Right ventricle myocardium inferior (tissue), 1 donor: ENCODE measurements around the gene CDK3. TPM values are rescaled to one million over a fixed set of nuclear protein-coding genes. Genes with fewer than 3 reads are reported as not detected.

Experiments used
- ATAC-seq: fragments of 200-7000 bp; cut with Tn5 transposase; one replicate; pipeline ENCODE4 v1.9.1; 2020; ENCODE audit warnings: mild to moderate bottlenecking, moderate library complexity
- DNase-seq: peaks from one replicate; pipeline ENCODE4 v3.0.0; 2021; ENCODE audit errors: missing footprints
- intact Hi-C: fragments of 100-400 bp; cut with DNase I; formaldehyde crosslinking; loops from one replicate; pipeline ENCODE4 v1.11.0; 2022
- total RNA-seq: library from RNA; stranded (reverse); fragmentation: NEBNext Ultra II Directional; extraction: Animal tissue kit (Norgen Biotek cat#: 25700); gene quantifications from one replicate; pipeline ENCODE4 v1.2.1, GENCODE V29; 2021
- donor health status: DM: no; HTN: yes; CAD: no; lungs with severe emphysema.

The CDK3 gene
- total RNA-seq, 1 donor from 2014 or later: 2.2 TPM

GRCh38 chr17:75983501-75984181 is 17.0 kb upstream of the CDK3 start:
- intact Hi-C loops: no loop called here
- no peak for ATAC-seq
- no peak for DNase-seq

- no peak for ATAC-seq
- intact Hi-C loops: no loop called here
- no peak for DNase-seq
Measured at GRCh38 chr17:75985986-75986385, 14.7 kb upstream of the CDK3 start.

GRCh38 chr17:75987041-75987440 is 13.6 kb upstream of the CDK3 start:
- DNase-seq (no peak), ATAC-seq (no peak)
- intact Hi-C loops: no loop called here

- DNase-seq (no peak), ATAC-seq (no peak)
- intact Hi-C loops: no loop called here
Measured at GRCh38 chr17:75991396-75991795, 9.3 kb upstream of the CDK3 start.

- ATAC-seq (no peak), DNase-seq (no peak)
- intact Hi-C loops: no loop called here
Measured at GRCh38 chr17:75994802-75995370, 5.8 kb upstream of the CDK3 start.

GRCh38 chr17:75995385-75995925 is 5.2 kb upstream of the CDK3 start:
- intact Hi-C loops: no loop called here
- ATAC-seq (no peak), DNase-seq (no peak)

GRCh38 chr17:75996665-75997590 is 3.7 kb upstream of the CDK3 start:
- DNase-seq (no peak), ATAC-seq (no peak)

GRCh38 chr17:75998327-75998795 is 2.3 kb upstream of the CDK3 start:
- no peak for ATAC-seq
- DNase-seq: no peak
- intact Hi-C loops: no loop called here

More at GRCh38 chr17:75996665-75997590, 3.7 kb upstream of the CDK3 start:
- intact Hi-C loops: no loop called here

GRCh38 chr17:76000016-76000754 is 470 bp upstream of the CDK3 start:
- intact Hi-C loops: loop anchor here (10.0 kb wide), 1 partner anchor 225 kb away; a partner anchor contains a TSS
- ATAC-seq (no peak), DNase-seq (peak; percentile 81)

- ATAC-seq (no peak), DNase-seq (no peak)
- intact Hi-C loops: loop anchor here (10.0 kb wide), 1 partner anchor 227 kb away; a partner anchor contains a TSS
Measured at GRCh38 chr17:76002100-76002499, 1.4 kb downstream of the CDK3 start.

GRCh38 chr17:76003915-76004314 is 3.3 kb downstream of the CDK3 start:
- intact Hi-C loops: loop anchor here (10.0 kb wide), 1 partner anchor 229 kb away; a partner anchor contains a TSS
- DNase-seq (no peak), ATAC-seq (no peak)

GRCh38 chr17:76004750-76005262 is 4.2 kb downstream of the CDK3 start:
- ATAC-seq (no peak), DNase-seq (no peak)
- intact Hi-C loops: loop anchor here (1.0 to 10.0 kb wide), 2 partner anchors 100 to 230 kb away; a partner anchor contains a TSS

- DNase-seq (no peak), ATAC-seq (peak; percentile 70)
- intact Hi-C loops: loop anchor here (1.0 to 10.0 kb wide), 2 partner anchors 100 to 231 kb away; a partner anchor contains a TSS
Measured at GRCh38 chr17:76005263-76006149, 4.9 kb downstream of the CDK3 start.

- no peak for DNase-seq
- no peak for ATAC-seq
- intact Hi-C loops: loop anchor here (10.0 kb wide), 1 partner anchor 232 kb away; a partner anchor contains a TSS
Measured at GRCh38 chr17:76007131-76007849, 6.6 kb downstream of the CDK3 start.

- no peak for DNase-seq
- intact Hi-C loops: loop anchor here (10.0 kb wide), 1 partner anchor 233 kb away; a partner anchor contains a TSS
- no peak for ATAC-seq
Measured at GRCh38 chr17:76007850-76008165, 7.2 kb downstream of the CDK3 start.

GRCh38 chr17:76008208-76008607 is 7.6 kb downstream of the CDK3 start:
- ATAC-seq (no peak), DNase-seq (no peak)
- intact Hi-C loops: loop anchor here (10.0 kb wide), 1 partner anchor 233 kb away; a partner anchor contains a TSS
